ENCODE data around the gene GCSAML. TPM values are rescaled to one million over a fixed set of nuclear protein-coding genes. Genes with fewer than 3 reads are reported as not detected.

GCSAML gene
- total RNA-seq, 1 experiment from 2014 or later = not detected

- in situ Hi-C loops (cut with HindIII; ENCODE audit: low pct_unique_long_range_greater_than_20kb, low sequenced_read_pairs) = no loop called here
- no peak for DNase-seq (ENCODE audit: low read depth)
These were observed 9.2 kb downstream of the GCSAML start for GRCh38 chr1:247557926-247558674.

- in situ Hi-C loops (cut with HindIII; ENCODE audit: low pct_unique_long_range_greater_than_20kb, low sequenced_read_pairs) = no loop called here
- no peak for DNase-seq (ENCODE audit: low read depth)
These were observed 12.8 kb downstream of the GCSAML start for GRCh38 chr1:247561711-247562110.

GRCh38 chr1:247562198-247562597 is 13.3 kb downstream of the GCSAML start:
- in situ Hi-C loops (cut with HindIII; ENCODE audit: low pct_unique_long_range_greater_than_20kb, low sequenced_read_pairs) = no loop called here
- DNase-seq (ENCODE audit: low read depth) = no peak

- in situ Hi-C loops (cut with HindIII; ENCODE audit: low pct_unique_long_range_greater_than_20kb, low sequenced_read_pairs) = no loop called here
- DNase-seq (ENCODE audit: low read depth) = no peak
These were observed 25.3 kb downstream of the GCSAML start for GRCh38 chr1:247574236-247574635.

- in situ Hi-C loops (cut with HindIII; ENCODE audit: low pct_unique_long_range_greater_than_20kb, low sequenced_read_pairs) = no loop called here
- DNase-seq (ENCODE audit: low read depth) = no peak
These were observed 25.7 kb downstream of the GCSAML start for GRCh38 chr1:247574664-247575063.

GRCh38 chr1:247576514-247576913 is 27.6 kb downstream of the GCSAML start:
- in situ Hi-C loops (cut with HindIII; ENCODE audit: low pct_unique_long_range_greater_than_20kb, low sequenced_read_pairs) = no loop called here
- no peak for DNase-seq (ENCODE audit: low read depth)

GRCh38 chr1:247578946-247579460 is 30.1 kb downstream of the GCSAML start:
- in situ Hi-C loops (cut with HindIII; ENCODE audit: low pct_unique_long_range_greater_than_20kb, low sequenced_read_pairs) = no loop called here
- DNase-seq (ENCODE audit: low read depth) = no peak

- in situ Hi-C loops (cut with HindIII; ENCODE audit: low pct_unique_long_range_greater_than_20kb, low sequenced_read_pairs) = no loop called here
- DNase-seq (ENCODE audit: low read depth) = no peak
These were observed 39.1 kb downstream of the GCSAML start, which contains the start of gene OR2G2 for GRCh38 chr1:247588060-247588459. Gene OR2G2 (plus strand): TSS chr1:247588360. CDS start chr1:247588360, 0 bp downstream.

GRCh38 chr1:247605286-247605685 is 56.4 kb downstream of the GCSAML start, which contains the start of gene OR2G3:
Gene OR2G3 (plus strand): TSS chr1:247605586. CDS start chr1:247605586, 0 bp downstream.
- no peak for DNase-seq (ENCODE audit: low read depth)
- in situ Hi-C loops (cut with HindIII; ENCODE audit: low pct_unique_long_range_greater_than_20kb, low sequenced_read_pairs) = no loop called here

- in situ Hi-C loops (cut with HindIII; ENCODE audit: low pct_unique_long_range_greater_than_20kb, low sequenced_read_pairs) = no loop called here
- DNase-seq (ENCODE audit: low read depth) = no peak
These were observed 64.5 kb downstream of the GCSAML start for GRCh38 chr1:247613405-247613804.

- no peak for DNase-seq (ENCODE audit: low read depth)
- in situ Hi-C loops (cut with HindIII; ENCODE audit: low pct_unique_long_range_greater_than_20kb, low sequenced_read_pairs) = no loop called here
These were observed 65.7 kb downstream of the GCSAML start for GRCh38 chr1:247614625-247615024.

Other genes starting within 250 kb of the GCSAML start
- 30.9 and 47.0 TPM in 2 replicates for gene ZNF496, start 217.3 kb upstream of the GCSAML start, total RNA-seq (2014; rRNA removed; shearing (Covaris generic); ENCODE audit: low replicate concordance)
- gene NLRP3, start 133.0 kb upstream of the GCSAML start, total RNA-seq (2014; rRNA removed; shearing (Covaris generic); ENCODE audit: low replicate concordance) = not detected in 2 replicates
- gene OR2B11, start 91.0 kb upstream of the GCSAML start, total RNA-seq (2014; rRNA removed; shearing (Covaris generic); ENCODE audit: low replicate concordance) = not detected in 2 replicates
- not detected in 2 replicates for gene OR2C3, start 12.7 kb upstream of the GCSAML start, total RNA-seq (2014; rRNA removed; shearing (Covaris generic); ENCODE audit: low replicate concordance)
- not detected in 2 replicates for gene OR2G2, start 39.2 kb downstream of the GCSAML start, total RNA-seq (2014; rRNA removed; shearing (Covaris generic); ENCODE audit: low replicate concordance)
- not detected in 2 replicates for gene OR2G3, start 56.5 kb downstream of the GCSAML start, total RNA-seq (2014; rRNA removed; shearing (Covaris generic); ENCODE audit: low replicate concordance)
- gene OR13G1, start 130.6 kb downstream of the GCSAML start, total RNA-seq (2014; rRNA removed; shearing (Covaris generic); ENCODE audit: low replicate concordance) = not detected in 2 replicates
- not detected in 2 replicates for gene OR6F1, start 167.5 kb downstream of the GCSAML start, total RNA-seq (2014; rRNA removed; shearing (Covaris generic); ENCODE audit: low replicate concordance)
- not detected in 2 replicates for gene OR14K1, start 189.5 kb downstream of the GCSAML start, total RNA-seq (2014; rRNA removed; shearing (Covaris generic); ENCODE audit: low replicate concordance)
- not detected in 2 replicates for gene OR14A2, start 199.0 kb downstream of the GCSAML start, total RNA-seq (2014; rRNA removed; shearing (Covaris generic); ENCODE audit: low replicate concordance)
- not detected in 2 replicates for gene OR1C1, start 211.4 kb downstream of the GCSAML start, total RNA-seq (2014; rRNA removed; shearing (Covaris generic); ENCODE audit: low replicate concordance)